CD8-positive, alpha-beta memory T cell (primary cell): ENCODE data around the gene KCNS1. TPM values are rescaled to one million over a fixed set of nuclear protein-coding genes. Genes with fewer than 3 reads are reported as not detected.

Experiments used
- CTCF ChIA-PET: fragments of 350-600 bp; sonication (Branson Sonifier 250); formaldehyde crosslinking; loops from one replicate; lab custom pipeline; 2021; ENCODE audit warnings: antibody characterized with exemption; lab: Charles Lee
- POLR2A ChIA-PET: fragments of 350-600 bp; sonication (Branson Sonifier 250); formaldehyde crosslinking; loops from one replicate; lab custom pipeline; 2021; ENCODE audit warnings: antibody characterized with exemption; lab: Charles Lee
- DNase-seq, 5 donors: peaks; one replicate each; pipeline versions ENCODE4 v3.0.0 to v3.0.0-alpha.2; 2020 to 2022; ENCODE audit warnings: mixed read lengths in 1 of 5
- H3K27ac ChIP-seq: one replicate; pipeline ENCODE4 v1.7.0; 2013; ENCODE audit warnings: low read depth, mild to moderate bottlenecking, low read length, moderate library complexity
- H3K27me3 ChIP-seq: 2 replicates; pipeline ENCODE4 v1.7.0; 2013; ENCODE audit warnings: low read length, mild to moderate bottlenecking; ENCODE audit not compliant: insufficient read depth, poor library complexity, severe bottlenecking
- H3K36me3 ChIP-seq: 2 replicates; pipeline ENCODE4 v1.7.0; 2013; ENCODE audit warnings: mild to moderate bottlenecking, low read length, moderate library complexity; ENCODE audit not compliant: insufficient read depth
- H3K4me1 ChIP-seq: 2 replicates; pipeline ENCODE4 v1.7.0; 2013; ENCODE audit warnings: mild to moderate bottlenecking, low read length, moderate library complexity; ENCODE audit not compliant: insufficient read depth
- H3K4me3 ChIP-seq: 2 replicates; pipeline ENCODE4 v1.7.0; 2013; ENCODE audit warnings: mild to moderate bottlenecking, low read length
- H3K9me3 ChIP-seq: 2 replicates; pipeline ENCODE4 v1.7.0; 2013; ENCODE audit warnings: mild to moderate bottlenecking, low read length
- H3K27ac Mint-ChIP-seq, 8 donors: one replicate each; pipeline ENCODE4 v1.8.0; 2020 to 2021; ENCODE audit warnings: mixed read lengths in 8 of 8, mild to moderate bottlenecking in 6 of 8, inconsistent platforms in 3 of 8, moderate library complexity in 3 of 8
- H3K27me3 Mint-ChIP-seq, 2 donors: one replicate each; pipeline ENCODE4 v1.8.0; 2020 to 2021; ENCODE audit warnings: mixed read lengths in 2 of 2, mild to moderate bottlenecking in 1 of 2, moderate library complexity in 1 of 2
- H3K36me3 Mint-ChIP-seq, 3 donors: one replicate each; pipeline ENCODE4 v1.8.0; 2020 to 2021; ENCODE audit warnings: mixed read lengths in 3 of 3, inconsistent platforms in 1 of 3, mild to moderate bottlenecking in 1 of 3
- H3K4me1 Mint-ChIP-seq, 3 donors: one replicate each; pipeline ENCODE4 v1.8.0; 2020 to 2021; ENCODE audit warnings: mixed read lengths in 3 of 3, inconsistent platforms in 1 of 3, mild to moderate bottlenecking in 1 of 3
- H3K4me3 Mint-ChIP-seq, 7 donors: one replicate each; pipeline ENCODE4 v1.8.0; 2020 to 2021; ENCODE audit warnings: mixed read lengths in 7 of 7, mild to moderate bottlenecking in 6 of 7, moderate library complexity in 4 of 7, inconsistent platforms in 2 of 7
- H3K9me3 Mint-ChIP-seq, 5 donors: one replicate each; pipeline ENCODE4 v1.8.0; 2020 to 2022; ENCODE audit warnings: mixed read lengths in 5 of 5, mild to moderate bottlenecking in 3 of 5, moderate library complexity in 2 of 5, inconsistent platforms in 1 of 5
- polyA plus RNA-seq: library from polyadenylated mRNA; unstranded; fragments of 300-500 nt; fragmentation: Illumina TruSeq; gene quantifications from one replicate; pipeline ENCODE4 v1.2.3, GENCODE V29; 2021
- total RNA-seq, 2 experiments: library from RNA; stranded (reverse); gene quantifications; one replicate each; pipeline ENCODE4 v1.2.3, GENCODE V29; 2021

KCNS1 gene
- total and polyA plus RNA-seq, 3 experiments from 2014 or later = 0.16 to 0.28 TPM; not detected in 1

DNA sequence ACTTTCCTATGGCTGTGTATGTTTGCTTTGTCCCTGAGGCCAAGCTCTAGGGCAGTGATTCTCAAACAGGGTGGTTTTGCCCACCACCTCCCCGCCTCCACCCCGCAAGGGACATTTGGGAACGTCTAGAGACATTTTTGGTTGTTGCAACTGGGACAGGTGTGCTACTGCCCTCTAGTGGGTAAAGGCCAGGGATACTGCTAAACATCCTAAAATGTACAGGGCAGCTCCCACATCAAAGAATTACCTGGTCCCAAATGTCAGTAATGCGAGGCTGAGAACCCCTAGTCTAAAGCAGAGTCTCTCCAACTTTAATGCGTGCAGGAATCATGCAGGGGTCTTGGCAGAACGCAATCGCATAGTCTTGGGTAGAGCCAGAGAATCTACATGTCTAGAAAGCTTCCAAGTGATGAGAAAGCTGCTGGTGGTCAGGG, 5.1 kb downstream of the KCNS1 start:
- Histone ChIP-seq H3K4me3 (no peak overlapping the region), H3K4me1 (peaks cover 3% of the 10 kb centered on the region), H3K9me3 (no peaks in the 10 kb centered on the region), H3K27ac (no peak overlapping the region), H3K27me3 (peaks cover 35% of the 10 kb centered on the region), H3K36me3 (no peaks in the 10 kb centered on the region)
- Mint-ChIP-seq H3K4me3 (no peak overlapping the region), H3K36me3 (peaks cover 0 to 10% (median 4%) of the 10 kb centered on the region in 3 donors), H3K4me1 (peaks cover 8 to 26% (median 12%) of the 10 kb centered on the region in 3 donors), H3K27ac (peak overlapping the region in 1 of 8 donors; percentile 63), H3K9me3 (no peaks in the 10 kb centered on the region), H3K27me3 (peaks cover 28 to 33% of the 10 kb centered on the region in 2 donors)
- DNase-seq = peak; percentile 29 to 68 (median 49)
- ChIA-PET CTCF (interaction anchor here (0.8 to 7.7 kb wide), 31 partner anchors 9 to 675 kb away, joined by 3 to 65 read pairs (median 5); partner anchors contain the start of gene TOMM34), POLR2A (interaction anchor here (0.7 kb wide), 1 partner anchor 43 kb away, joined by 3 read pairs; no protein-coding TSS in a partner anchor)

DNA sequence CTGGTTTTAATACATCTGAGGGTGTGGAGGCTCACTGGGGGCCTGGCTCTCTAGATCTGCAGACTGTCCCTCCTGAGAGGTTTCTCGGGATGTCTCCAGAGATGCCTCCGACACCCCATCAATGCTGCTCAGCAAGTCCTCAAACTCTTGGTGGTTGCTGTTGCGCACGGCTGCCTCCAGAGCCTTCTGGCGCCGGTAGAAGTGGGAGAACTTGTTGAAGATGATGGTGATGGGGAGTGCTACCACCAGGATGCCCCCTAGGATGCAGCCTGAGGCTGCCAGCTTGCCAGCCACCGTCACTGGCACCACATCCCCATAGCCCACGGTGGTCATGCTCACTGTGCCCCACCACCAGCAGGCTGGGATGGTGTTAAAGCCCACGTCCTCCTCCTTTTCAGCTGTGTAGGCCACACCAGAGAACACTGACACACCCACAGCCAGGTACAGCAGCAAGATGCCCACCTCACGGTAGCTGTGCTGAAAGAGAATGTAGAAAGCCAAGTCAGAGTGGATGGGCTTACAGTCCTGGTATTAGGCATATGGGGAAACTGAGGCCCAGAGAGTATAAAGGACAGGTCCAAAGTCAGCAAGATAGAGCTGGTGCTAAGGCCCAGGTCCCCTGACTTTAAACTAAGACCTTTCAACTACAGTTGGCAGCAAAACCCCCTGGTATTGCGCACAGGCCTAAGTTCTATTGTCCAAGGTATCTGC, 5.9 kb downstream of the KCNS1 start:
- Histone ChIP-seq H3K4me3 (no peak overlapping the region), H3K36me3 (no peaks in the 10 kb centered on the region), H3K4me1 (peaks cover 3% of the 10 kb centered on the region), H3K27ac (no peak overlapping the region), H3K27me3 (peaks cover 29% of the 10 kb centered on the region), H3K9me3 (no peaks in the 10 kb centered on the region)
- ChIA-PET CTCF (interaction anchor here (0.7 to 7.7 kb wide), 21 partner anchors 8 to 676 kb away, joined by 3 to 65 read pairs (median 7); partner anchors contain the start of gene TOMM34), POLR2A (interaction anchor here (0.7 kb wide), 1 partner anchor 42 kb away, joined by 3 read pairs; no protein-coding TSS in a partner anchor)
- Mint-ChIP-seq H3K4me1 (peaks cover 8 to 20% (median 12%) of the 10 kb centered on the region in 3 donors), H3K36me3 (peaks cover 0 to 16% (median 5%) of the 10 kb centered on the region in 3 donors), H3K9me3 (no peaks in the 10 kb centered on the region), H3K27ac (peak overlapping the region in 1 of 8 donors; percentile 72), H3K27me3 (peaks cover 23 to 26% of the 10 kb centered on the region in 2 donors), H3K4me3 (no peak overlapping the region)
- DNase-seq = no peak

DNA sequence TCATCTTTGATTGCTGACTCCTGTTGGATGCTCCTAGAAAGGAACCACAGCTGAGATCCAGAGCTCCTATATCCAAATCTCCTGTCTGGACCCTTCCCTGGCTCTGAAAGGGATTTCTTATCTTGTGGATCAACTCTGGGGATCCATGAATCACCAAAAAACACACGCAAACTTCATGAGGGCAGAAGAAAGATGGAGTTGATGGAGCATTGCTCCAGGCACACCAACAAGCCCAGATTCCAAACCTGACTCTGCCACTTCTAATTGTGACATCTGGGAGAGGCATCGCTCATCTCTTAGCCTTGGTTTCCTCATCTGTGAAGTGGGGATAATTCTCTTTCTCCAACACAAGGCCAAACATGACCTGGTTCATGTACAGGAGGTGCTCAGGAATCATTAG, 6.7 kb downstream of the KCNS1 start:
- peaks cover 15 to 18% of the 10 kb centered on the region in 2 donors for H3K27me3 Mint-ChIP-seq
- CTCF ChIA-PET = interaction anchor here (2.7 to 7.7 kb wide), 3 partner anchors 51 to 83 kb away, joined by 17 to 65 read pairs (median 28); no protein-coding TSS in a partner anchor

DNA sequence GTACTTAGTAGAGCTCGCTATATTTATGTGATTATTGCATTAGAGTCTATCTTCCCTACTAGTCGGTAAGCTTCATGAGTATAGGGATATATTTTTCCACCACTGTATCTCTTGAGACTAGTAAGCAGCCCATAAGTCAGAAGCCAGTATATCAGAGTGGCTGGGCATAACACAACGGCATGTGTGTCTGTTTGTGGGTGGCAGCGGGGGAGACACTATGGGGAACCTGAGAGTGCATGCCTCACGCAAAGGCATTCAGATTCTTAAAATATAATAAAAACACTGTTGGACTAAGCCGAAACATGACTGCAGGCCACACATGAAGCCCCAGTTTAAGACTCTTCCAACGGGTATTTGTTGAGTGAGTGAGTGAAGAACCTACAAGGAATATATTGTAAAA, 8.0 kb downstream of the KCNS1 start:
- Mint-ChIP-seq H3K4me1 (peaks cover 0 to 12% (median 10%) of the 10 kb centered on the region in 3 donors), H3K36me3 (peaks cover 0 to 30% (median 5%) of the 10 kb centered on the region in 3 donors), H3K27ac (peak overlapping the region in 2 of 8 donors; percentile 64 to 71), H3K9me3 (no peaks in the 10 kb centered on the region), H3K4me3 (no peak overlapping the region), H3K27me3 (peaks cover 9 to 11% of the 10 kb centered on the region in 2 donors)
- Histone ChIP-seq H3K9me3 (no peaks in the 10 kb centered on the region), H3K27me3 (peaks cover 12% of the 10 kb centered on the region), H3K4me1 (peaks cover 3% of the 10 kb centered on the region), H3K27ac (no peak overlapping the region), H3K4me3 (no peak overlapping the region), H3K36me3 (no peaks in the 10 kb centered on the region)
- POLR2A ChIA-PET = no interaction called here
- CTCF ChIA-PET = interaction anchor here (1.9 to 7.7 kb wide), 2 partner anchors 17 to 50 kb away, joined by 6 to 65 read pairs; no protein-coding TSS in a partner anchor
- no peak for DNase-seq

More for the DNA sequence above, 6.7 kb downstream of the KCNS1 start:
- Histone ChIP-seq H3K27me3 (peaks cover 20% of the 10 kb centered on the region), H3K4me1 (peaks cover 3% of the 10 kb centered on the region), H3K4me3 (no peak overlapping the region), H3K36me3 (no peaks in the 10 kb centered on the region), H3K27ac (no peak overlapping the region), H3K9me3 (no peaks in the 10 kb centered on the region)
- Mint-ChIP-seq H3K27ac (peak overlapping the region in 4 of 8 donors; percentile 18 to 57 (median 27)), H3K36me3 (peaks cover 0 to 23% (median 5%) of the 10 kb centered on the region in 3 donors), H3K4me1 (peaks cover 5 to 17% (median 12%) of the 10 kb centered on the region in 3 donors), H3K4me3 (no peak overlapping the region), H3K9me3 (no peaks in the 10 kb centered on the region)
- POLR2A ChIA-PET = no interaction called here
- no peak for DNase-seq

DNA sequence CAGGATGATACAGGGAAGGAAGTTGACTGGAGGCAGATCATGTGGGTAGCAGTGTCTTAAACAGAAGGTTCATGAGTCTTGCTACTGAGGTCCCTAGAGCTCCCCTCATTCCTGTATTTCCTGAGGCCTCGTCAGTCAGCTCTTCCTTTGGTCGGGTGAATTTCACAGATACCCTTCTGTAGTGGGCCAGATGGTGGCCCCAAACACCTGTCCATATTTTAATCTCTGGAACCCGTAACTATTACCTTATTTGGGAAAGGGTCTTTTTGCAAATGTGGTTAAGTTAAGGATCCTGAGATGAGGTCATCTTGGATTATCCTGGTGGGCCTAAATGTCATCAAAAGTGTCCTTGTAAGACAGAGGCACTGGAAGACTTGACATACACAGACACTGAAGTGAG, 9.6 kb downstream of the KCNS1 start:
- CTCF ChIA-PET = interaction anchor here (1.9 kb wide), 1 partner anchor 15 kb away, joined by 6 read pairs; no protein-coding TSS in a partner anchor

DNA sequence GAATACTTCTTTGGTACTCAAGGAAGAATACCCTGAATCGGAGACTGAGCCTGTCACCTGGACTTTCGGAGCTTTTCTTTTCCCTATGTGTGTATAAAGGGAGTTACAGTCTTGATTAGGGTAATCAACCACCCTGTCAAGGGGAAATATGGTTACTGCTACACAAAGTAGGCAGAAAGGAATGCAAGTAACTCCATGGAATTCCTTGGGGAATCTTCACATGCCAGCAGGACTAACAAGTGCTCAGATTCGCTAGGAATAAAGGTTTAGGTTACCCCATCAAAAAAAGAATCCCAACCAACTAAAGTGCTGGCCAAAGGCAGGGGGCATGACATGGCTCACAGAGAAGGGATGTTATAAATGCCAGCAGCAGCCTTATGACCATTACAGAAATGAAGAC, 10.4 kb downstream of the KCNS1 start:
- Mint-ChIP-seq H3K4me3 (no peak overlapping the region), H3K36me3 (peaks cover 0 to 52% (median 16%) of the 10 kb centered on the region in 3 donors), H3K27me3 (peaks cover 0 to 2% of the 10 kb centered on the region in 2 donors), H3K27ac (peak overlapping the region in 1 of 8 donors; percentile 90), H3K4me1 (peaks cover 6 to 11% (median 10%) of the 10 kb centered on the region in 3 donors), H3K9me3 (no peaks in the 10 kb centered on the region)
- no peak overlapping the region for H3K4me3 ChIP-seq
- H3K9me3 ChIP-seq = no peaks in the 10 kb centered on the region
- no peak overlapping the region for H3K27ac ChIP-seq
- CTCF ChIA-PET = no interaction called here
- no peak for DNase-seq
- H3K27me3 ChIP-seq = no peaks in the 10 kb centered on the region
- H3K4me1 ChIP-seq = no peaks in the 10 kb centered on the region
- POLR2A ChIA-PET = no interaction called here
- H3K36me3 ChIP-seq = no peaks in the 10 kb centered on the region

More for the DNA sequence above, 9.6 kb downstream of the KCNS1 start:
- peaks cover 3% of the 10 kb centered on the region for H3K4me1 ChIP-seq
- no peak overlapping the region for H3K4me3 ChIP-seq
- H3K9me3 ChIP-seq = no peaks in the 10 kb centered on the region
- POLR2A ChIA-PET = interaction anchor here (0.7 kb wide), 1 partner anchor 48 kb away, joined by 3 read pairs; no protein-coding TSS in a partner anchor
- H3K4me3 Mint-ChIP-seq = no peak overlapping the region
- no peaks in the 10 kb centered on the region for H3K27me3 ChIP-seq
- no peaks in the 10 kb centered on the region for H3K27me3 Mint-ChIP-seq
- H3K36me3 ChIP-seq = no peaks in the 10 kb centered on the region
- H3K27ac ChIP-seq = no peak overlapping the region
- peaks cover 0 to 43% (median 8%) of the 10 kb centered on the region in 3 donors for H3K36me3 Mint-ChIP-seq
- H3K27ac Mint-ChIP-seq = peak overlapping the region in 3 of 8 donors; percentile 68 to 90 (median 88)
- H3K9me3 Mint-ChIP-seq = no peaks in the 10 kb centered on the region
- H3K4me1 Mint-ChIP-seq = peaks cover 6 to 12% (median 9%) of the 10 kb centered on the region in 3 donors
- DNase-seq = no peak

DNA sequence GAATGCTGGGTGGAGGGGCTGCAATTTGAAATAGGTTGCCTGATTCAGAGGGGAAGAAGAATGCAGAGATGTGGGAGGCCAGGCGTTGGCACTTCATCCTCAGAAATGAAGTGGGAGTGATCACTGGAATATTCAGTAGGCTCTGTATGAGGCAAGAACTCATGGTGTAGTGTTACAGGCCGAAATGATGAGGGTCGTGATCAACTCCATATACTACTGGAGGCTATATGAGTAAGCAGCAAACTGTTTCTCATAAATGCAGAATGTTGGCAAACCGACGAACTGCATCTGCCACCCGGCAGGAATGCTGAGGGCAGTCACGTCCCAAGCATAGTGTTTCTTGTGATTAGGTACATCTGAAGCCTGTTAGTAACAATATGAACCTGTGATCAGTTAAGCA, 12.7 kb downstream of the KCNS1 start:
- Mint-ChIP-seq H3K36me3 (peaks cover 3 to 68% (median 16%) of the 10 kb centered on the region in 3 donors), H3K9me3 (no peaks in the 10 kb centered on the region), H3K4me3 (no peak overlapping the region), H3K27me3 (peaks cover 0 to 2% of the 10 kb centered on the region in 2 donors), H3K27ac (peak overlapping the region in 1 of 8 donors; percentile 19), H3K4me1 (peaks cover 8 to 14% (median 13%) of the 10 kb centered on the region in 3 donors)
- Histone ChIP-seq H3K27me3 (no peaks in the 10 kb centered on the region), H3K4me3 (no peak overlapping the region), H3K9me3 (no peaks in the 10 kb centered on the region), H3K4me1 (no peaks in the 10 kb centered on the region), H3K27ac (no peak overlapping the region), H3K36me3 (no peaks in the 10 kb centered on the region)
- POLR2A ChIA-PET = no interaction called here
- DNase-seq = no peak
- CTCF ChIA-PET = interaction anchor here (1.6 kb wide), 1 partner anchor 44 kb away, joined by 4 read pairs; no protein-coding TSS in a partner anchor
